Measurements from ENCODE around the gene APOBEC3F.
"Not testable (repeated sequence)": the region's sequence is repeated elsewhere in the genome, so short reads cannot be mapped to it uniquely, and the experiment has no call there.

APOBEC3F gene

GRCh38 chr22:39072581-39072981 lies 31.9 kb downstream of the APOBEC3F start:
- CTCF ChIA-PET, DNase-seq, H3K36me3 Mint-ChIP-seq, H3K27ac Mint-ChIP-seq, H3K4me3 Mint-ChIP-seq, H3K9me3 Mint-ChIP-seq: not testable (repeated sequence)
- peaks cover 13% of the 10 kb centered on the region for H3K27me3 Mint-ChIP-seq
- peaks cover 14% of the 10 kb centered on the region for H3K4me1 Mint-ChIP-seq

- Mint-ChIP-seq H3K27ac (no peak overlapping the region), H3K27me3 (peaks cover 13% of the 10 kb centered on the region), H3K4me1 (peaks cover 28% of the 10 kb centered on the region), H3K4me3 (no peak overlapping the region), H3K9me3 (no peaks in the 10 kb centered on the region), H3K36me3 (peaks cover 13% of the 10 kb centered on the region)
- CTCF ChIA-PET, result no interaction called here
- DNase-seq, result no peak
These were observed 33.3 kb downstream of the APOBEC3F start for GRCh38 chr22:39073981-39074380.

- CTCF ChIA-PET, result interaction anchor here (1.1 kb wide), 1 partner anchor 7 kb away, joined by 5 read pairs; no protein-coding TSS in a partner anchor
- H3K9me3 Mint-ChIP-seq, DNase-seq, H3K27me3 Mint-ChIP-seq: not testable (repeated sequence)
- peak overlapping the region; percentile 81 for H3K27ac Mint-ChIP-seq
- H3K36me3 Mint-ChIP-seq, result peaks cover 25% of the 10 kb centered on the region
- H3K4me1 Mint-ChIP-seq, result peaks cover 45% of the 10 kb centered on the region
- H3K4me3 Mint-ChIP-seq, result peak overlapping the region; percentile 69
These were observed 35.7 kb downstream of the APOBEC3F start for GRCh38 chr22:39076155-39077025.

GRCh38 chr22:39077026-39077840 lies 36.6 kb downstream of the APOBEC3F start, which contains the start of gene APOBEC3G:
Gene APOBEC3G, plus strand, starts transcription at chr22:39077275. Its CDS starts 87 bp downstream, at chr22:39077362.
- peak; percentile 81 for DNase-seq
- H3K36me3 Mint-ChIP-seq, result peaks cover 30% of the 10 kb centered on the region
- CTCF ChIA-PET, result interaction anchor here (1.1 kb wide), 1 partner anchor 8 kb away, joined by 5 read pairs; no protein-coding TSS in a partner anchor
- peaks cover 53% of the 10 kb centered on the region for H3K4me1 Mint-ChIP-seq
- peak within 1 kb of the TSS; percentile 89 for H3K27ac Mint-ChIP-seq
- H3K9me3 Mint-ChIP-seq, H3K27me3 Mint-ChIP-seq: not testable (repeated sequence)
- peak within 1 kb of the TSS; percentile 94 for H3K4me3 Mint-ChIP-seq

GRCh38 chr22:39077912-39078311 lies 37.2 kb downstream of the APOBEC3F start:
- H3K4me1 Mint-ChIP-seq, result peaks cover 59% of the 10 kb centered on the region
- peaks cover 33% of the 10 kb centered on the region for H3K36me3 Mint-ChIP-seq
- not testable (repeated sequence) for H3K27me3 Mint-ChIP-seq

GRCh38 chr22:39078329-39078728 lies 37.7 kb downstream of the APOBEC3F start:
- H3K4me1 Mint-ChIP-seq, result peaks cover 64% of the 10 kb centered on the region
- peaks cover 36% of the 10 kb centered on the region for H3K36me3 Mint-ChIP-seq
- no peaks in the 10 kb centered on the region for H3K9me3 Mint-ChIP-seq
- H3K27ac Mint-ChIP-seq, result peak overlapping the region; percentile 89
- no peak for DNase-seq
- H3K4me3 Mint-ChIP-seq, result peak overlapping the region; percentile 94
- CTCF ChIA-PET, result interaction anchor here (0.6 to 1.0 kb wide), 2 partner anchors 39 to 44 kb away, joined by 4 to 5 read pairs; no protein-coding TSS in a partner anchor
- no peaks in the 10 kb centered on the region for H3K27me3 Mint-ChIP-seq

More at GRCh38 chr22:39077912-39078311, 37.2 kb downstream of the APOBEC3F start:
- H3K4me3 Mint-ChIP-seq, result peak overlapping the region; percentile 94
- DNase-seq, H3K9me3 Mint-ChIP-seq: not testable (repeated sequence)
- H3K27ac Mint-ChIP-seq, result peak overlapping the region; percentile 89
- CTCF ChIA-PET, result interaction anchor here (1.0 kb wide), 1 partner anchor 40 kb away, joined by 4 read pairs; no protein-coding TSS in a partner anchor

GRCh38 chr22:39079054-39079637 lies 38.5 kb downstream of the APOBEC3F start:
- peaks cover 38% of the 10 kb centered on the region for H3K36me3 Mint-ChIP-seq

GRCh38 chr22:39080052-39080762 lies 39.5 kb downstream of the APOBEC3F start:
- CTCF ChIA-PET, result no interaction called here
- Mint-ChIP-seq H3K9me3 (no peaks in the 10 kb centered on the region), H3K36me3 (peaks cover 43% of the 10 kb centered on the region), H3K27me3 (no peaks in the 10 kb centered on the region), H3K4me3 (no peak overlapping the region), H3K4me1 (peaks cover 67% of the 10 kb centered on the region), H3K27ac (no peak overlapping the region)
- DNase-seq, result no peak

More at GRCh38 chr22:39079054-39079637, 38.5 kb downstream of the APOBEC3F start:
- H3K27me3 Mint-ChIP-seq, H3K9me3 Mint-ChIP-seq, DNase-seq: not testable (repeated sequence)
- CTCF ChIA-PET, result interaction anchor here (0.6 to 1.0 kb wide), 2 partner anchors 39 to 44 kb away, joined by 4 to 5 read pairs; no protein-coding TSS in a partner anchor
- peak overlapping the region; percentile 19 for H3K27ac Mint-ChIP-seq
- H3K4me1 Mint-ChIP-seq, result peaks cover 65% of the 10 kb centered on the region
- peak overlapping the region; percentile 94 for H3K4me3 Mint-ChIP-seq

GRCh38 chr22:39081016-39081415 lies 40.4 kb downstream of the APOBEC3F start:
- Mint-ChIP-seq H3K36me3 (peaks cover 48% of the 10 kb centered on the region), H3K27me3 (no peaks in the 10 kb centered on the region), H3K27ac (peak overlapping the region; percentile 60), H3K4me1 (peaks cover 71% of the 10 kb centered on the region), H3K9me3 (no peaks in the 10 kb centered on the region), H3K4me3 (no peak overlapping the region)
- no peak for DNase-seq
- CTCF ChIA-PET, result no interaction called here

- no peaks in the 10 kb centered on the region for H3K27me3 Mint-ChIP-seq
- CTCF ChIA-PET, result no interaction called here
- peaks cover 54% of the 10 kb centered on the region for H3K36me3 Mint-ChIP-seq
- peaks cover 71% of the 10 kb centered on the region for H3K4me1 Mint-ChIP-seq
- no peaks in the 10 kb centered on the region for H3K9me3 Mint-ChIP-seq
- DNase-seq, result no peak
- no peak overlapping the region for H3K4me3 Mint-ChIP-seq
- peak overlapping the region; percentile 77 for H3K27ac Mint-ChIP-seq
These were observed 40.9 kb downstream of the APOBEC3F start for GRCh38 chr22:39081598-39081997.

- peaks cover 57% of the 10 kb centered on the region for H3K36me3 Mint-ChIP-seq
- H3K4me1 Mint-ChIP-seq, result peaks cover 79% of the 10 kb centered on the region
- CTCF ChIA-PET, result no interaction called here
- no peaks in the 10 kb centered on the region for H3K27me3 Mint-ChIP-seq
- no peak for DNase-seq
- H3K27ac Mint-ChIP-seq, result peak overlapping the region; percentile 5
- no peak overlapping the region for H3K4me3 Mint-ChIP-seq
- H3K9me3 Mint-ChIP-seq, result no peaks in the 10 kb centered on the region
These were observed 42.8 kb downstream of the APOBEC3F start for GRCh38 chr22:39083212-39084165.

- H3K27ac Mint-ChIP-seq, result no peak overlapping the region
- peaks cover 82% of the 10 kb centered on the region for H3K4me1 Mint-ChIP-seq
- H3K36me3 Mint-ChIP-seq, result peaks cover 54% of the 10 kb centered on the region
- CTCF ChIA-PET, result no interaction called here
- H3K9me3 Mint-ChIP-seq, result no peaks in the 10 kb centered on the region
- no peak overlapping the region for H3K4me3 Mint-ChIP-seq
- no peaks in the 10 kb centered on the region for H3K27me3 Mint-ChIP-seq
- DNase-seq, result no peak
These were observed 44.0 kb downstream of the APOBEC3F start for GRCh38 chr22:39084666-39085065.
